ENCODE measurements around the gene RSBN1.

RSBN1 gene

DNA sequence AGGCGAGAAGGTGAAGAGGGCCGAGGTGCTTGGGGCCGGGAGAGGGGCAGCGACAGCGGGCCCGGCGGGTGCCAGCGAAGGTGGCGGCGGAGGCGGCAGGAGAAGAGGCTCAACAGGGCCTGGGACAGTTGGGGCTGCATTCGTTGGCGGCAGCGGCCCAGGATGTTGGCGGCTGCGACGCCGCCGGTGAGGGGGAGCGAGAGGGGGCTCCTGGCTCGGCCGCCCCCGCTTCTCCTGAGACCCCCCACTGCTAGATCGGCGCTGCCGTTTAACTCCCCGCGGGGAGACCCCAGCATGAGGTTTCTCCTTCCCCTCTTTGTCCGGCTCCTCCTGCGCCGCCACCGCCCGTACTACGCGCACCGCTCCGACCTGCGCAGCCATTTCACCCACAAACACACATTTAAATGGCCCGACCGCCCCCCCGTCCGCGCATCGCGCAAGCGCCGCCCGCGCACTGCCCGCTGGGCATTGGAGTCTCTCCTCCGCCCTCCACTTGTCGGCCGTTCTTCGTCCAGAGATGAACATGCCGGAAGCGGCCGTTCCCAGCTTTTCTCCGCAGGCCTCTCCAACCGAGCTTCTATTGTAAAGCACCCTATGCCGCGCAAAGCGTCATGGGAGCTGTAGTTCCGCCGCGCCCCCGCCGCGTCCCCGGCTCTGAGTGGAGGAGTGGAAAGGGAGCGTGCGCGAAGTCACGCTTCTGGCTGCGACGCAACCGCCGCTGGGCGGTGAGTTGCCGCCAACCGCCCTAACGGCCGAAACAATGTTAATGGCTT, at the start of gene RSBN1:
Gene RSBN1, minus strand, starts transcription at position 589 of the 773 bp plus-strand sequence. Its CDS starts 64 bp downstream, at position 525.
- DNase-seq (ENCODE audit: low read depth): peak; percentile 97
- H3K4me3 ChIP-seq (ENCODE audit: low read depth, low read length): peak within 1 kb of the TSS; percentile 88
- TF ChIP-seq, protein P1, sequence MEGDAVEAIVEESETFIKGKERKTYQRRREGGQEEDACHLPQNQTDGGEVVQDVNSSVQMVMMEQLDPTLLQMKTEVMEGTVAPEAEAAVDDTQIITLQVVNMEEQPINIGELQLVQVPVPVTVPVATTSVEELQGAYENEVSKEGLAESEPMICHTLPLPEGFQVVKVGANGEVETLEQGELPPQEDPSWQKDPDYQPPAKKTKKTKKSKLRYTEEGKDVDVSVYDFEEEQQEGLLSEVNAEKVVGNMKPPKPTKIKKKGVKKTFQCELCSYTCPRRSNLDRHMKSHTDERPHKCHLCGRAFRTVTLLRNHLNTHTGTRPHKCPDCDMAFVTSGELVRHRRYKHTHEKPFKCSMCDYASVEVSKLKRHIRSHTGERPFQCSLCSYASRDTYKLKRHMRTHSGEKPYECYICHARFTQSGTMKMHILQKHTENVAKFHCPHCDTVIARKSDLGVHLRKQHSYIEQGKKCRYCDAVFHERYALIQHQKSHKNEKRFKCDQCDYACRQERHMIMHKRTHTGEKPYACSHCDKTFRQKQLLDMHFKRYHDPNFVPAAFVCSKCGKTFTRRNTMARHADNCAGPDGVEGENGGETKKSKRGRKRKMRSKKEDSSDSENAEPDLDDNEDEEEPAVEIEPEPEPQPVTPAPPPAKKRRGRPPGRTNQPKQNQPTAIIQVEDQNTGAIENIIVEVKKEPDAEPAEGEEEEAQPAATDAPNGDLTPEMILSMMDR (IDR thresholded peaks at IDR 0.05; ENCODE audit: low read depth, low read length, missing control alignments): no peak

DNA sequence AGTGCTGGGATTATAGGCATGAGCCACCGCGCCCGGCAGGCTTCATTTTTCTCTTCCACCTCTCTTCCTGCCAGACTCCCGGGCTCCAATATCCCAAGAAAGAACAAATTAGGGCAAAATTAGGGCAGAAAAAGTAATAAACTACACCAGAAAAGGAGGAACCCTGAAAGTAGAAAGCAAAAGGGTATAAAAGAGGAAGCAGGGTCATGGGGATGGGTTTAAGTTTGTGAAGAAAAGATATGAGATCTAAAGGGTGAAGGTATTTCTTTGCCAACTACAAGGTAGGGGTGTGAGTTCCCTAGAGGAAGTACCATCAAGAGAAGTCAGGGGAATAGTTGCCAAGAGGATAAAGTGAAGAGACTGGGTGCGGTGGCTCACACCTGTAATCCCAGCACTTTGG, 49.4 kb upstream of the RSBN1 start:
- TF ChIP-seq, protein P1 (IDR thresholded peaks at IDR 0.05; ENCODE audit: low read depth, low read length, missing control alignments): no peak
- DNase-seq (ENCODE audit: low read depth): no peak
- H3K4me3 ChIP-seq (ENCODE audit: low read depth, low read length): no peak overlapping the region

DNA sequence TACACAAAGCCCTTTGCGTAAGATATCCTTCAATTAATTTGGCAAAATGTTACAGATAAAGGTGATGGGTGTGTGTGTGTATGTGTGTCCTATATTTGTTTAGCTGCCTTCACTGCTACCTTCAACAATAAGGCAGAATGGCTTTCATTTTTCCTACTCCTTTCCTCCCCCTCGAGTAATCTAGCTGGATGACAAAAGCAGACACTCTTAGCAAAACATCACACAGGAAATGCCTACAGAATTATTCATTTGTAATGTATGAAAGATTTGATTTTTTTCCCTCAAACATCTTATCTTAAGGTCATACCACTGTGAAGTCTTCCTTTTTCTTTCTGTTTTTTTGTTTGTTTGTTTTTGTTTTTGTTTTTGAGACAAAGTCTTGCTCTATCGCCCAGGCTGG, 48.6 kb upstream of the RSBN1 start:
- H3K4me3 ChIP-seq (ENCODE audit: low read depth, low read length): no peak overlapping the region
- TF ChIP-seq, protein P1 (IDR thresholded peaks at IDR 0.05; ENCODE audit: low read depth, low read length, missing control alignments): no peak
- DNase-seq (ENCODE audit: low read depth): no peak

GRCh38 chr1:113859478-113860175, 47.4 kb upstream of the RSBN1 start:
- H3K4me3 ChIP-seq (ENCODE audit: low read depth, low read length): peak overlapping the region; percentile 41
- TF ChIP-seq, protein P1 (IDR thresholded peaks at IDR 0.05; ENCODE audit: low read depth, low read length, missing control alignments): no peak
- DNase-seq (ENCODE audit: low read depth): peak; percentile 85

DNA sequence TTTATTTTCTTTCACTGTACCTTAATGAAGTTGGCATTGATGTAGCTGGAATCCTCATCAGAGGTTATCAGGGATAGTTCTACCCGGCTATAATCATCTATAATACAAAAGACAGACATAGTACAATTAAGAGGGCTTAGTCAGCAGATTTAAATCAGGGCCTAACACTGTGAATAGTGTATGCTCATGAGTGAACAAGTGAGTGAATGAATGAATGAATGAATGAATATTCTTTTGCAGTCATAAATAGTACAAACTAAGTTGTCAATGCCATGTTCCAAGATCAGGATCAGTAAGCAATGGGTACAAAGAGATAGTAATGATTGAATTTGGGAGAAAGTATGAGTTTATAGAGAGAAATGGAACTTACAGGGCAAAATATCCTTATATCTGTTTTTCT, 46.7 kb upstream of the RSBN1 start:
- H3K4me3 ChIP-seq (ENCODE audit: low read depth, low read length): no peak overlapping the region; the same call in 1 of the 2 replicates
- no peak for DNase-seq (ENCODE audit: low read depth)
- TF ChIP-seq, protein P1 (IDR thresholded peaks at IDR 0.05; ENCODE audit: low read depth, low read length, missing control alignments): no peak

DNA sequence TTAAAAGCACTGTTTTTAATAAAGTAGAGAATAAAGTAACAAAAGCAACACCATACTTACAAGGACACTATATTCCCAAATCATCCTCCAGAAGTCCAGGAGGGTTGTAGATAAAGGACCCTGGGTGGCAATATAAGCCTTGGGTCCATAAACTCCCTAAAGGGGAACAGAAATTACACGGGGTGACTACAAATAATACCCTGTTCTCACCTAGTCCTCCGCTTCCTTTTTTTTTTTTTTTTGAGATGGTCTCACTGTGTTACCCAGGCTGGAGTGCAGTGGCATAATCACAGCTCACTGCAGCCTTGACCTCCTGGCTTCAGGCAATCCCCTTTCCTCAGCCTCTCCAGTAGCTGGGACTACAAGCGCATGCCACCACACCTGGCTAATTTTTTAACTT, 46.1 kb upstream of the RSBN1 start:
- no peak overlapping the region; the same call in 1 of the 2 replicates for H3K4me3 ChIP-seq (ENCODE audit: low read depth, low read length)
- DNase-seq (ENCODE audit: low read depth): no peak
- TF ChIP-seq, protein P1 (IDR thresholded peaks at IDR 0.05; ENCODE audit: low read depth, low read length, missing control alignments): no peak
